Measurements from ENCODE around the gene HAP1.

Gene HAP1

DNA sequence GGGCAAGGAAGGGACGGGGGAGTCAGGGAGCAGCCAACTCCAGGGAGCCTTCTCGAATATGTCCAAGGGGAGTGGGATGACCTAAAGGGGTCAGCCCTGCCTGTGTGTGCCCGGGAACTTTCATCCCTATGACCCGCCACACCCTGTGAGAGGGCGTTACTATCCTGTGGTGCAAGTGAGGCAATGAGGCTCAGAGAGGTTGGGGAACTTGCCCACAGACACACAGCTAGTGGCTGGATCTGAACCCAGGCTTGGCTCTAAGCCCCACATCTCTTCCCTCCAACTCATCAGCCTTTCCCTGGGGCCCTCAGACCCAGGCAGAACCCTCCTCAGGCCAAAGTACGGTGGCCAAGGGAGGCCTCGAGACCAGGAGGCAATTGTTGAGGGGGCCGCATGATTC lies 28.9 kb upstream of the HAP1 start:
- DNase-seq: no peak

DNA sequence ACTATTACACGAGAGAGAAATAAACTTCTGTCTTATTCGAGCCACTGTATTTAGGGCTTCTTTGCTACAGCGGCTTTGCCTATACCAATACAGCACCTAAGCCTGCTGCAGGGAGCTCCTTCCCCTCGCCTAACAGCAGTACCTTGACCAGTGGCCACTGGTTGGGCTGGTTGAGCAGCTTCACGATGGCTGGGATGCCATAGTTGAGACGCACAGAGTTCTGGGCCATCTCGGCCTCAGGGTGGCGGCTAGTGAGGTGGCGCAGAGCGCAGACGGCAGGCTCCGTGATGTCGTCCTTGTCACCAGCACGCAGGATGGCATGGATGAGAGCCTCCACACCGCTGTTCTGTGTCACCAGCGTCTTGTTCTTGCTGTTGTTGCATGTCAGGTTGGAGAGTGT lies 28.4 kb upstream of the HAP1 start:
- no peak for DNase-seq

DNA sequence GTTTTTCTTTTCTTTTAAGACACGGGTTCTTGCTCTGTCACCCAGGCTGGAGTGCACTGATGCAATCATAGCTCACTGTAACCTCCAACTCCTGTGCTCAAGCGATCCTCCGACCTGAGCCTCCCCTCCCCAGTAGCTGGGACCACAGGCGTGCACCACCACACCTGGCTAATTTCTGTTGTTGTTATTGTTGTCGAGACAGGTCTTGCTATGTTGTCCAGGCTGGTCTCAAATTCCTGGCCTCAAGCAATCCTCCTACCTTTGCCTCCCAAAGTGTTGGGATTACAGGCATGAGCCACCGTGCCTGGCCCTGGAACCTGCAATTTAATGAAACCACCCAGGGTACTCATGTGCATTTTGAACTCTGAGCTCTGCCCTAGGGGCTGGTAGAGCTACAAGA lies 27.9 kb upstream of the HAP1 start:
- no peak for DNase-seq

DNA sequence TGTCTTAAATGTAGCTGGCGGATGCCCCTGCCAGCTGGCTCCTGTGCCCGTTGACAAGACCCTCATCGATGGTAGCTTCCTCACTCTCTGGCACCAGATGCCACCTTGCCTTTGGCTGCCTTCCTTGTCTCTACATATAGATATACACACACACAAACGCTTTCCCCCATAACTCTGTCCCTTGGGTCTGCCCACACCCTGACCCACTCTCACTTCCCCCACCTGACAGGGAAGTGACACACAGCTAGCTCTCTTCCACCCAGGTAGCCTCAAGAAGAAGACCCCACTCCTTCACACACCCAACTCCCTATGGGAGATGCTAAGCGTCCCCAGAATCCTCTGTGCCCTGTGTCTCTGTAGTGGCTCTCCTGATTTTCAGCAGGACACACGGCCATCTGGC lies 26.4 kb upstream of the HAP1 start:
- DNase-seq: no peak

DNA sequence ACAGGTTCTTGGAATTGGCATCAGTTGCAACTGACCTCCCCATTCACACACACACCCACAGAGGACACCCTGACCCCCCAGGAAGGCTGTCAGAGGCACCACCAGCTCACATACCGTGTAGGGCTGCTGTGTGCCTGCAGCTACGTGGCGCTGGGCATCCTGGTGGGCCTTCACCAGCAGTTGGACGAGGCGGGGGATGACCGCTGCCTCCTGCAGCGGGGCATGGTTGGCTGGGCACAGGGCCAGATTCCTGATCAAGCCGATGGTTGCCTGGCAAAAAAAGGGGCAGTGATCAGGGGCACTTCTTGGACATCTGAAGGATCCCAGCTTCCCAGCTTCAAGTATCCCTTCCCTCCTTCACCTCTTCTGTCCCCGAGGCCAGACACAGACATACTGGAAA lies 24.2 kb upstream of the HAP1 start:
- no peak for DNase-seq

DNA sequence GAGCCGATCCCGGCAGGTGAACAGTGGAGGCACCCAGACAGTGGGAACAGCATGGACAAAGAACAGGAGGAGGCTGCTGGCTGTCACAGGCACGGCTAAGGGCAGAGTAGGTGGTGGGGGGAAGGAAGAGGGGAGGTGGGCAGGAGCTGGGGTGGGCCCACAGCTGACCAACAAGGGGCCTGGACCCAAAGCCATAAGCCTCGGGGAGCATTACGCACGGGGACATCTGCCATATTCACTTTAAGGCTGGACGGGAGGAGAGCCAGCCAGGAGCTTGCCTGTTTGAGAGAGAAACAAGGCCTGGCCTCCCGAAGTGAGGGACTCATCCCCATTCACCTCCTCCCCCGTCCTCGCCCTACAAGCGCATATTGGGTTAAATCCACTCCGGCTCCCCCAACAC lies 19.6 kb upstream of the HAP1 start:
- no peak for DNase-seq

DNA sequence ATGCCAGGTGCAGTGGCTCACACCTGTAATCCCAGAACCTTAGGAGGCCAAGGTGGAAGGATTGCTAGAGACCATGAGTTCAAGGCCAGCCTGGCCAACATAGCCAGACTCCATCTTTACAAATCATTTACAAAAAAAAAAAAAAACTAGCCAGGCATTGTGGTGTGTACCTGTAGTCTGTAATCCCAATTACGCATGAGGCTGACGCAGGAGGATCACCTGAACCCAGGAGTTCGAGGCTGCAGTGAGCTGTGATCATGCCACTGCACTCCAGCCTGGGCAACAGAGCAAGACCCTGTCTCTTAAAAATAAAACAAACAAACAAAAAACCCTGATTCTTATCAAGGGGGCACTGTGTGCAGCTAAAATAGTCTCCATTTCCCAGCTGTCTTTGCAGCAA lies 16.8 kb upstream of the HAP1 start:
- DNase-seq: no peak

DNA sequence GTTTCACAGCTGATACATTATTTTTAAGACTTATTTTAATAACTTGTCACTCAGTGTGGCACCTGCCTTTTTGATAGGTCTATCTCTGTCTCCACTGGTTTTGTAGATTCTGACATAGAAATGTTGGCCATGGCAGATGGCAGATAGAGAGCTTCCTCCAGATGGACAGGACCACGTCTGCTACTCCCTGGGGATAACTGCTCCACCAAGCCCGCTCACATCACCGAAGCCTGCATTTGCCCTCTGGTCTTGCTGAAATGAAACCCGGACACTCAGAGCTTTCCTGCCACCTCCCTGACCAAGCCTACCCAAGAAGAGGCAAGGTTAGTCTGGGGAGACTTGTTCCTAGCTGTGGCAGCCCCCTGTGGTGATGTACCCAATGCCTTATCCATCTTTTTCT lies 16.4 kb upstream of the HAP1 start:
- peak; percentile 73 for DNase-seq

DNA sequence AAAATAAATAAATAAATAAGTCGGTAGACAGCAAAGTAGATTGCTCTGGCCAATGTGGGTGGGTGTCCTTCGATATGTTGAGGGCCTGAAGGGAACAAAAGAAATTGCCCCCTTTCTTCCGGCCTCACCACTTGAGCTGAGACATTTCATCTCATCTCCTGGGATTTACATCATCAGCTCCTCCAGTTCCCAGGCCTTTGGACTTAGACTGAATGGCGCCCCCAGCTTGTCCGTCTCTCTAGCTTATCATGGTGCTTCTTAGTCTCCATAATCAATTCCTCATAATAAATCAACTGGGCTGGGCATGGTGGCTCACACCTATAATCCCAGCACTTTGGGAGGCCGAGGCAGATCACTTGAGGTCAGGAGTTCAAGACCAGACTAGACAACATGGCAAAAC lies 13.8 kb upstream of the HAP1 start:
- no peak for DNase-seq

DNA sequence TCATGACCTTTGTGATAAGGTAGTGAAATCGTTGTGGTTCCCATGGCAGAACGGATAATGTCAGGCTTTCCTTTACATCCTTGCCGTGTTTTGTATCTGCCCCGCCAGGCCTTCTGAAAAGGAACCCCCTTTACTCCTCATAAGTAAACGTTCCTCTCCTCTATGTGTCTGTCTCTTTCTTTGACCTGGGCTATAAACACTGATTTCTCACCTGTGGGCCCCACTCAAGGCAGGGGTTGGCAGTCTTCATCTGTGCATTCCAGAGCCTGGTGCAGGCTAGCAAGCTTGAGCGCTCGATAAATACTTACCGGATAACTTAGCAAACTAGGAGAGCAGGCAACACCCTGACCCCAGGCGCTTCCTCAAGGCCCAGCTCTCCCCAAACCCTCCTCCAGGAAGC lies 7.3 kb upstream of the HAP1 start:
- DNase-seq: no peak

DNA sequence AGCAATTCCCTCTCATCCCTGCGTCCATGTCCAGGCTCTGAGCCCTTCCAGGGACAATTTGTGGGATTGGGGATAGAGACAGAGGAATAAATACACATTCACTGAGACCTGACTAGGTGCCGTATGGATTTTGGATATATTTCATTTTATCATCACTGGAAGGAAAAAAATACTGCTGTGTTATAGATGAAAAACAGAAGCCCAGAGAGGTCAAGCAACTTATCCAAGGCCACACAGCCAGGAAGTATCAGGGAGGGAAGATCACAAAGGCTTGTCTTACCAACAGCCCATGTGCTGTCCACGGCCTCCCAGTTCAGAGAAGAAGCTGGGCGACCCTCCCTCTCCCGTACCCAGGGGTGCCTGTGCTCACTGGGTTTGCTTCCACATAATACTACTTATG lies 6.1 kb upstream of the HAP1 start:
- DNase-seq: no peak

DNA sequence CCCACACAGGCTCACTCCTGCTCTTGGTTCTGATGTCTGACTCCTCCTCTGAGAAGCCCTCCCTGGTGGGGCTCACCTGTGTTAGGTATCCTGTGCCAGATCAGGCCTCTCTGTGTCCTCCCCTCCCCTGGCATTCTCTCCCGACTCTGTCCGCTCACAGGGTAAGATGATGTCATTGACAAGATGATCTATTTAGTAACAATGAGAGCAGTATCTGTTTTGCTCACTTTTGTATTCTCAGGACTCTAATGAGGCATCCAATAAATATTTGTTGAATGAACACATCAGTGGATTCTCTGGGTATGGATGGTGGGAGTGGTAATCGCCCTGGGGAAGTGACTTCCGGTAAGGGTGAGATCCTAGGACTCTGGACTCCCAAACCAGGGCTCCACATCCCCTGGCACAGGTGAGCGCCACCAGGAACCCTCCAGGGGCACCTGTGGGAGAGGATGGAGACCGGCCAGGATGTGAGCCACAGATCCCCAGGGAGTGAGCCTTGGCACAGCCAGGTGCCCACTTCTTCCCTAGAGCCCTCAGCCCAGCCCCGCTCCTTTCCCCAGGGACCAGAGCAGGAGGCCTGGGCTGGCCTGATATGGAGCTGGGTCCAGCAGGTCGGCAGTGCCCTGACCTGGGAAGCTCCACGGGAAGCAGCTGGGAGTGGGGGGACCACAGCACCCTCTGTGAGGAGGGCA lies 5.4 kb upstream of the HAP1 start:
- no peak for DNase-seq

DNA sequence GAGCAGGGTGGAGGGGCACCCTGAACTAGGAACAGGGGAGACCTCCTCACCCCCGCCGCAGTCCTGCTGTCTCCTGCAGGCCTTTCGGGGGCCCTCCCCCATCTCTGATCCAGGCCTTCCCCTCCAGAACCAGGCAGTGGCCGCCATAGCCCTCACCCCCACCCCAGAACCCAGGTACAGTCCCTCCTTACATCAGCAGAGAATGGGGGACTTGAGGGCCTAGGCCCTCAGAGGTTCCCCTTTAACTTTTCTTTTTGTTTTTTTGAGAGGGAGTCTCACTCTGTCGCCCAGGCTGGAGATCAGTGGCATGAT lies 4.3 kb upstream of the HAP1 start:
- no peak for DNase-seq

DNA sequence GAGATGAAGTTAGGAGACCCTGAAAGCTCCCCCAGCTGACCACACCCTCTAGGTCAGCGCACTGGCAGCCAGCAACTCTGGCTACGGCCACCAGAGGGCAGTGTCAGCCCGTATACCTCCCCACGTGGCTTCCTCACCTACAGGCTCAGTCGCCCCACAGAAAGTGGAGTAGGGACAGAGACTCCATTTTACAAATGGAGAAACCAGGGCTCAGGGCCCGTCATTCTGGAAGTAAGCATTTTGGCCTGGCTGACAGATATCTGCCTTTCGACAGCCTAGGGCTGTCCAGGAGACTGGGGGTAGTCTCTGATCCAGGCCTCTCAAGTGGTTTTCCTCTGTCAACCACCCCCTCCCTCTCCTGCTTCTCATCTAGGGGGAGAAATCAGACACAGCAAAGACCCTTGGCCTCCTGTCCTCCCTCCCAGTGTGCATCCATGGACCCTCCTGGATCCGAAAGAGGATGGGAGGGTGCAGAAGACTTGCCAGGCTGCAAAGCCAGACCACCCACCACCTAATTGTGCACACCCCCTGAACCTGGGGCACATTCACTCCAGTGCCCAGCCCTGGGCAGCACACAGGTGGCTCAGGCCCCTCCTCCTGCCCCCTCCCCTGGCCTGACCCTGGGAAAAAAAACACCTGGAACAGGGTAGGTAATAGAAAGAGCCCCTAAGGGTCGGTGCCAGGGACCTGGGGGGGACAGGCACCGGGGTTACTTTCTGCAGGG lies 3.8 kb upstream of the HAP1 start:
- DNase-seq: peak; percentile 74

DNA sequence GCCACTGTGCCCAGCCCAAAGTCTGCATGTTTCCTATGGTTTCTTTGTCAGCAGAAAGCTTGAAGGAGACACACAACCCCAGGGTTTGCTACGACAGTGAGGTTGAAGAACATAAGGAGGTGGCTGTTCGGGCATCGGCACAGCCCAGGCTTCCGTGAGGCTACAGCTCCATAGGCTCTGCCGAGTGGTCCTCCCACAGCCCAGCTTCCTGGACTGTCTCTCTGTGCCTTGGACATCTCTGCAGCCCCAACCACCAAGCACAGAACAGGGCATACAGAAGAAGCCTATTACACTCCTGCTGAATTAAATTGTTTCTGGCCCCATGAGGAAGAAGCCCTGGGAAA lies 3.2 kb upstream of the HAP1 start:
- no peak for DNase-seq

DNA sequence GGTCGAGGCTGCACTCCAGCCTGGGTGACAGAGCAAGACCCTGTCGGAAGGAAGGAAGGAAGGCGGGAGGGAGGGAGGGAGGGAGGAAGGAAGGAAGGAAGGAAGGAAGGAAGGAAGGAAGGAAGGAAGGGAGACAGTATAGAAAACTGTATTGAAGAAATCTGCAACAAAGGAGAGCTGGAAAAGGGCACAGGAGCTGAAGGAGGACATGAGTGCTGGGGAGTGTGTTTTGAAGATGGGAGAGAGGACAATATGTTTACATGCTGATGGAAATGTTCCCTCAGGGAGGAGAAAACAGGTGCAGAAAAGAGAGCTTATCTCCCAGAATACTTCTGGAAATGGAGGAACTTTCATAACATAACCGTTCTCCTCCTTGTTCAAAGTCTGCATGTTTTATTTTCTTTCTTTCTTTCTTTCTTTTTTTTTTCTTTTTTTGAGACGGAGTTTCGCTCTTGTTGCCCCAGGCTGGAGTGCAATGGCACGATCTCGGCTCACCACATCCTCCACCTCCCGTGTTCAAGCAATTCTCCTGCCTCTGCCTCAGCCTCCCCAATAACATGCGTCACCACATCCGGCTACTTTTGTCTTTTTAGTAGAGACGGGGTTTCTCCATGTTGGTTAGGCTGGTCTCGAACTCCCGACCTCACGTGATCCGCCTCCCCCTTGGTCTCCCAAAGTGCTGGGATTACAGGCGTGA lies 2.7 kb upstream of the HAP1 start:
- DNase-seq: no peak

DNA sequence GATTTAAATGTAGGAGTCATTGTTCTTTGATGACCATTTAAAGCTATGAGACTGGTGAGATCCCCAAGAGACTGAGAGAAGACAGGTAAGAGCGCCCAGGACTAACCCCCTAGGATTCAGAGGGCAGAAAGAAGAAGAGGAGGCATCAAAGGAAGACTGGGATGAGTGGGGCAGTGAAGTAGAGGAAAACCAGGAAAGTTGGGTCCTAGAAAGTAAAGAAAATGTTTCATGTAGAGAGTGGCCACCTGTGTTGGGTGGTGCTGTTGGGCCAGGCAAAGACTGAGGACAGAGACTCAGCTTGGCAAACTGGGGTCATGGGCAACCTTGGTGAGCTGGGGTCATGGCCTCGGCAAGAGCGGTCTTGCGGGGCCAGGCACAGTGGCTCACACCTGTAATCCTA lies 1.3 kb upstream of the HAP1 start:
- DNase-seq: no peak

DNA sequence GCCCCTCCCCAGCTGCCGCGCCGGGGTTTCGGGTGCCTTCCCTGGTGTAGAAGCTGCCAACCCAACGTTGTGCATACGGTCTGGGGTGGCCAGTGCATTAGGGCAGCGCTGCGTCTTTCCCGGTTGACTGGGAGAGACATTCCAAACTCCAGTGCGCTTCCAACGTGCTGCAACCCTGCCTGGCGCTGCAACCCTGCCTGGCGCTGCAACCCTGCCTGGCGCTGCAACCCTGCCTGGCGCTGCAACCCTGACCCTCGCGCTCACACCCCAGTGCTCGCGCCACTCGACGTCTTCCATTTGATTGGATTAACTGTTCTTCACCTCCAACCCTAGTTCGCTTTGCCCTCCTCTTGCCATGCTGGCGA lies 488 bp upstream of the HAP1 start:
- DNase-seq: no peak

DNA sequence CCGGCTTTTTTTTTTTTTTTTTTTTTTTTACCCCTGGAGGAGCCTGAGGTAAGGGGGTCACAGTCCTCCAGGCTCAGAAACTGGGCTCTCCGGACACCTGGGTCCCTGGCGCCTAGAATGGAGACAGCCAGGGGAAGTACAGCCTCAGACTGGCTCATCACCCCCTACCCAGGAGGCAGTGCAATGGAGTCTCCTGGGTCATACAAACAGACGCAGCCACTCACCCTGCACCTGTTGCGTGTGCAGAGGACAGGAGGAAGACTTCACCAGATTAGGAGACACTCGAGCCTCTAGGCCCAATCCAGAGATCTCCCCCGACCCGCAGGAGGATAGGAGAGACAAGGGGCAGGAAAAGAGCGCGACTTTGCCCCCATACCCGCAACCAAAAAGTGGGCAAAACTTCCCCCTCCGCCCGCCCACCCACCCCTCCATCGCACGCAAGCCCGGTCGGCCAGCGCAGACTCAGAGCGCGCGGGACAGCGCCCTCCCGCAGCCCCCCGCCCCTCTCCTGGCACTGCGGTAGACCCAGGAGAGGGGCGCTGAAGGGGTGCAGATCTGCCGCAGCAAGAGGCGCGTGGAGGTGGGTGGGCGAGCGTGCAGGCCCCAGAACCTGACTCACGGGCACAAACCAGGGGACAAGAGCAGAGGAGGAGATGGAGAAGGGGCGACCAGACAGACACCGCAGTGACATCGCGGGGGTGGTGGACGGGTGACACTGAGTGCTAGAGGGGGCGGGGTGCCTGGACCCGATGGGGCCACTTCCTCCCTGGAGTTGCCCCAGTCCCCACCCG lies 900 bp downstream of the HAP1 start:
- DNase-seq: no peak

DNA sequence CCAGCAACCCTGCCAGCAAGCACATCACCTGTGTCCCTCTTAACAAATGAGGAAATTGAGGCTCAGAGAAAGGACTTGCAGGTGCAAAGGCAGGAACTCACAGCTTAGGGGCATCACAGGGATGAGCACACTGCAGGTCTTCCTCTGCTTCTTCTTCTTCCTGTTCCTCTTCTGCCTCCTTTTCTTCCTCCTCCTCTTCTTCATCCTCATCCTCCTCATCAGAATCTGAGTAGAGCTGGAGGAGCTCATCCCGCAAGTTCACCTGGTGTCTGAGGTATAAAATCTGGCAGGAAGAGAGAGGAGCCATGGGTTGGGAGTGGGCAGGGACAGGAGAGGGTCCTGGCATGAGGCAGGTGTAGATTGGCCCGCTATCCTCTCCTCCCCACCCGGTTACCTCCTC lies 2.6 kb downstream of the HAP1 start:
- no peak for DNase-seq

DNA sequence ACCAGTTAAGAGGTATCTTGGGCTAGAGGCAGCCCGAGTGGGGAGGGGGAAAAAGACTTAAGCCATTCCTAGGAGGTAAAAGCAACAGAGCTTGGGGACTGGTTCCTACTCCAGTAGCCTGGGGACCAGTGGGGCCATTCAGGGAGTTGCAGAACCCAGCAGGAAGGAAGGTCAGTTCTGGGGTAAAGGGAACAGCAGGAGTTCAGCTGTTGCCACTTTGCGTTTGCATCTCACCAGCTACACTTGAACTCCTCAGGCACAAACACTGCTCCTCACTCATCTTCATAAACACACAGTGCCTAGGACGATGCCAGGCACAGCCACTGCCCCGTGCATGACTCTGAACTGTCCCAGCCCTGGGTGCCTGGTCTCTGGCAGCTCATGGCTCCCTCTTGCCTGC lies 4.0 kb downstream of the HAP1 start:
- DNase-seq: no peak

DNA sequence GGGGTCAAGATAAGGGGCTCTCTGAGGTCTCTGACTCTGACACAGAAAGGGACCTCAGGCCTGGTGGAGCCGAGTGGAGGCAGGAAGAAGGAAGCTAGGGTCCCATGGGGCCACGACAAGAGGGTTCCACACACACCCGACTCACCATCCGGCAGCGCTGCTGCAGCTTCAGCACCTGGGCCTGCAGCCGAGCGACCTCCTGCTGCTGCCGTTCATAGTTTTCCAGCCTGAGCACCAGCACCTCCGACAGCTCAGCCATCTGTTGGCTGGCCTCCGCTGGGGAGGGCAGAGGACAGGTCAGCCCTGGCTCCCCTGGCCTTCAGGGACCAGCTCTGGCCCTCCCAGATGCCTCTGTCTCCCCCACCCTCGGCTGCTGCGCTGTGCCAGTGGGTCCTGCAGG lies 6.4 kb downstream of the HAP1 start:
- DNase-seq: peak; percentile 20

DNA sequence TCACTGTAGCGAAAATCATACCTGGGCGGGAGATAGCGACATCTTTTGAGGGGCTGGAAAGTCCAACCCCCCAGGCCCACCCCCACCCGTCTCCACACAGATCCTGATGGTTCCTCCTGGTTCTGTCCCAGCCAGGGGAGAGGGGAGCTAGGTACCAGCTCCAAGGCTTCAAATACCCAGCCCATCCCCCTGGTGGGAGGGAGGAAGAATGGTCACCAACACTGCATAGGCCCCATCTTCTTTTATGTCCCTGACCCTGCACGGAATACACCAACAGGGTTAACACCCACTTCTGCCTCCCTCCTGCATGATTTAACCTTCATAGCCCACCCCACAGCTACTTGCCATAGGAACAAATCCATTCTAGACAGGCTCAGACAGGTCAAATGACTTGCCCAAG lies 9.3 kb downstream of the HAP1 start:
- no peak for DNase-seq

DNA sequence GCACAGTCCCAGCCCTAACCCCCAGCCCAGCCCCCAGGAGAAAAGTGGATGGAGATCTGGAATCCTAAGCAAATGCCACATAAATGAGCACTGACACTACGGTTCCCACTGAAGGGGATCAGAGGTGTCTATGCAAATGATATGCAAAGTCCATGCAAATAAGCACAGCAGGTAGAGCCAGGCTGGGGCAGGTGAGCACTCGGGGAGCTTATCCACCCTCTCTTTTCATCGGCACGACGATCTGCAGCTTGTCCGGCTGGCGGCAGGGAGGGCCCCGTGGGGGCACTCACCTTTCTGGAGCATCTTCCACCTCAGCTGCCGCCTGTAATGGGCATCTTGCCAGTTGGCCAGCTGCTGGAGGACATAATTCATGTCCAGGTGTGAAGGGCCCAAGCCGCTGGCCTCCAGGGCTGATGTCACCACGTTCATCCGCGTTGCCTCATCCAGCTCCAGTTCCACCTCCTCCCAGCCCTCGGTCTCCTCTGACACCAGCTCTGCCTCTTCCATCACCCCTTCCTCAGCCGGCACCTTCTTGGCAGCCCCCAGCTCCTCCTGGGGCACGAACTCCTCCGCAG lies 9.9 kb downstream of the HAP1 start:
- DNase-seq: no peak

Measured in NCI-H2171 treated with DMSO at 0.1 percent for 48 hours (cell line).